Epithelial cell of esophagus (primary cell): Measurements from ENCODE around the gene C19orf38.

ENCODE experiments used
- DNase-seq: peaks from one replicate; pipeline ENCODE4 v3.0.0; 2010; ENCODE audit warnings: low read depth
- H3K4me3 ChIP-seq: 2 replicates; pipeline ENCODE4 v1.5.1; 2011; ENCODE audit warnings: mild to moderate bottlenecking, low read length, control low read depth
- TF ChIP-seq, protein P1 (sequence below): IDR thresholded peaks from 2 replicates; pipeline ENCODE4 v1.5.1; 2011; ENCODE audit warnings: low read depth, mild to moderate bottlenecking, low read length, control low read depth, inconsistent platforms; ENCODE audit not compliant: insufficient read depth; ENCODE audit errors: missing control alignments

Gene C19orf38

DNA sequence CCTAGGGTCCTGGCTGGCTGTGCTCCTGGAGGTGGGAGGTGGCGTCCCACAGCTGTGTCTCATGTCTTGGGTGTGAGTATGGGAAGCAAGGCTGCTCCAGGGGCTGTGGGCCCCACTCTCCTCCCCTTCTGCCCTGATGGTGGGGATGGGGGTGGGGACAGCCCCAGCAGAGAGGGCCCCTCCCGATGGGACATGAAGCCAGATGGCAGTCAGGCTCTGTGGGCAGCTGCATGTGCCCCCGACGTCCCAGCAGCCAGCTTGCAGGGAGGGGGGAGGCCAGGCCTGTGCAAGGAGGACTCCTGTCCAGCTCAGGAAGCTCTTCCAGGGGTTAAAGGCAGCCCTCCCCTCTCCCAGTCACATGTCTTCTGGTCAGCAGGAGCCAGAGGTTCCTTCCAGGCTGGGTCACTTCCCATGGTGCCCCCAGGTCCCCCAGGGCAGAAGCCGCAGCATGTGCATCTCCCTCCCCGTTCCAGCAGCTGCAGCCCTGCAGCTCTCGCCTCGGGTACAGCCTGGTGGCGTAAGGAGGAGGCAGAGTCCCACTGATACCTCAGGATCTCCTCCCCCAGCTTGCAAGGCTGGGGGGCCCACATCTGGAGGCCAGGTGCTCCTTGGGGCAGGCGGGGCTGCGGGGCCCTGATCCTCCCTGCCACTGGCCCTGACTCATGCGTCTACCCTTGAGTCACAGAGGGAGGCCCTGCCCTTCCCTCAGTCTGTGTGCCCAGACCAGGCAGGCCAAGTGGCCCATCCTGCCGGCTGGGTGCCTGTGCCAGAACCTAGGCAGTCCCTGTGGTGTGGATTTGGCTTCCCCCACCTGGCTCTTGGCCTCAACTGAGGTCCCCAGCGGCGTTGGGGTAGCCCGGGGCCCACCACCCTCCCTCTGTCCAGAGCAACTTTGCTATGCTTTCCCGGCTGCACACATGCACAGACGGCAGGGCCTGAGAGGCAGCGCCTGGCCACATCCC lies 67.2 kb downstream of the C19orf38 start:
- DNase-seq = peak; percentile 81
- TF ChIP-seq, protein P1, sequence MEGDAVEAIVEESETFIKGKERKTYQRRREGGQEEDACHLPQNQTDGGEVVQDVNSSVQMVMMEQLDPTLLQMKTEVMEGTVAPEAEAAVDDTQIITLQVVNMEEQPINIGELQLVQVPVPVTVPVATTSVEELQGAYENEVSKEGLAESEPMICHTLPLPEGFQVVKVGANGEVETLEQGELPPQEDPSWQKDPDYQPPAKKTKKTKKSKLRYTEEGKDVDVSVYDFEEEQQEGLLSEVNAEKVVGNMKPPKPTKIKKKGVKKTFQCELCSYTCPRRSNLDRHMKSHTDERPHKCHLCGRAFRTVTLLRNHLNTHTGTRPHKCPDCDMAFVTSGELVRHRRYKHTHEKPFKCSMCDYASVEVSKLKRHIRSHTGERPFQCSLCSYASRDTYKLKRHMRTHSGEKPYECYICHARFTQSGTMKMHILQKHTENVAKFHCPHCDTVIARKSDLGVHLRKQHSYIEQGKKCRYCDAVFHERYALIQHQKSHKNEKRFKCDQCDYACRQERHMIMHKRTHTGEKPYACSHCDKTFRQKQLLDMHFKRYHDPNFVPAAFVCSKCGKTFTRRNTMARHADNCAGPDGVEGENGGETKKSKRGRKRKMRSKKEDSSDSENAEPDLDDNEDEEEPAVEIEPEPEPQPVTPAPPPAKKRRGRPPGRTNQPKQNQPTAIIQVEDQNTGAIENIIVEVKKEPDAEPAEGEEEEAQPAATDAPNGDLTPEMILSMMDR = no peak
- no peak overlapping the region for H3K4me3 ChIP-seq

DNA sequence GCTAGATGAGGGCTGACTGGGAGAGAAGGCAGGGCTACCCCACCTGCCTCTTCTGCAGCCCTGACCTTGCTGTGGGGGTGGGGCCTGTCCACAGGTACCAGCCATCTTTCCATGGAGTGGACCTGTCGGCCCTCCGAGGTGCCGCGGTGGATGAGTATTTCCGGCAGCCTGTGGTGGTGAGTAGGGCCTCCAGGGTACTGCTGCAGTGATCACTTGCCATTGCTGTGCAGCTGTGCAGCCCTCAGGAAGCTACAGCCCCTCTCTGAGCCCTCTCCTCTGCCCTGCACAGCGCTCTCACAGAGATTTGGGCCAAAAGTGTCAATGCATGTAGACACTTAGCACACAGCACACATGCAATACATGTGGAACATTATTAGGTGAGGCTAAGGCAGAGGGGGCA lies 68.4 kb downstream of the C19orf38 start:
- TF ChIP-seq, protein P1 = no peak
- DNase-seq = no peak
- no peak overlapping the region for H3K4me3 ChIP-seq

GRCh38 chr19:10918359-10918758 lies 70.1 kb downstream of the C19orf38 start:
- TF ChIP-seq, protein P1 = no peak
- DNase-seq = no peak
- no peak overlapping the region for H3K4me3 ChIP-seq
